ENCODE data around the gene PEAR1. TPM values are rescaled to one million over a fixed set of nuclear protein-coding genes. Genes with fewer than 3 reads are reported as not detected.

The PEAR1 gene
- total and polyA plus RNA-seq, 2 donors (not counting 1 experiment from before 2014, with no cell fraction given), result 0.03 TPM; not detected in 1

GRCh38 chr1:156904187-156904959 lies 10.9 kb downstream of the PEAR1 start:
- Histone ChIP-seq H3K4me3 (ENCODE audit: control extremely low read depth in 1 of 5, extremely low read depth in 1 of 5, insufficient read depth in 1 of 5, low read depth in 2 of 5, low read length in 4 of 5) (no peak overlapping the region), H2AFZ (ENCODE audit: insufficient read depth, low read depth, low read length, poor library complexity, severe bottlenecking) (no peak overlapping the region), H3K4me2 (replicated peaks; ENCODE audit: low read depth, low read length, poor library complexity, severe bottlenecking) (no peak overlapping the region), H3K27me3 (replicated peaks in 1 of 4; ENCODE audit: control extremely low read depth in 1 of 4, control insufficient read depth in 3 of 4, insufficient read depth in 4 of 4, low read length in 3 of 4) (peaks cover 0 to 21% (median 1%) of the 10 kb centered on the region in 4 experiments), H3K9ac (ENCODE audit: low read length) (no peak overlapping the region), H4K20me1 (ENCODE audit: control insufficient read depth, insufficient read depth, low read length, poor library complexity, severe bottlenecking) (no peaks in the 10 kb centered on the region), H3K27ac (ENCODE audit: low read length in 2 of 2) (no peak overlapping the region), H3K9me3 (ENCODE audit: control extremely low read depth in 1 of 3, control insufficient read depth in 2 of 3, insufficient read depth in 1 of 3, low read length in 2 of 3) (peaks cover 0 to 8% (median 0%) of the 10 kb centered on the region in 3 donors), H3K79me2 (ENCODE audit: control insufficient read depth, insufficient read depth, low read length) (no peaks in the 10 kb centered on the region), H3K4me1 (ENCODE audit: control insufficient read depth in 2 of 2, insufficient read depth in 2 of 2, low read length in 2 of 2) (no peaks in the 10 kb centered on the region), H3K36me3 (replicated peaks in 1 of 2; ENCODE audit: control extremely low read depth in 1 of 2, control insufficient read depth in 1 of 2, extremely low read depth in 1 of 2, insufficient read depth in 2 of 2, low read length in 1 of 2) (no peaks in the 10 kb centered on the region)
- peaks cover 27% of the 10 kb centered on the region for H3K27me3 Mint-ChIP-seq
- no peak overlapping the region for H3K27ac Mint-ChIP-seq
- TF ChIP-seq CTCF (IDR thresholded peaks at IDR 0.05) (no peak), EZH2 (IDR thresholded peaks at IDR 0.05; ENCODE audit: borderline replicate concordance, insufficient read depth, low read depth, low read length, poor library complexity, severe bottlenecking) (no peak)
- H3K4me1 Mint-ChIP-seq, result peaks cover 2% of the 10 kb centered on the region
- no peak for DNase-seq
- ATAC-seq (ENCODE audit: low read depth), result no peak
- no peaks in the 10 kb centered on the region for H3K9me3 Mint-ChIP-seq (ENCODE audit: insufficient read depth)
- no peak overlapping the region for H3K4me3 Mint-ChIP-seq
- CTCF ChIA-PET, result no interaction called here
- 85% methylated on average over 14 of the region's 19 CpGs for WGBS (ENCODE audit: insufficient coverage)
- POLR2A ChIA-PET, result interaction anchor here (0.5 kb wide), 1 partner anchor 1588 kb away, joined by 3 read pairs; no protein-coding TSS in a partner anchor
- intact Hi-C loops (cut with micrococcal nuclease), result no loop called here

GRCh38 chr1:156905176-156905575 lies 11.7 kb downstream of the PEAR1 start:
- Mint-ChIP-seq H3K27ac (no peak overlapping the region), H3K4me3 (no peak overlapping the region), H3K27me3 (peaks cover 26% of the 10 kb centered on the region), H3K9me3 (ENCODE audit: insufficient read depth) (no peaks in the 10 kb centered on the region), H3K4me1 (peaks cover 2% of the 10 kb centered on the region)
- TF ChIP-seq CTCF (IDR thresholded peaks at IDR 0.05) (no peak), EZH2 (IDR thresholded peaks at IDR 0.05; ENCODE audit: borderline replicate concordance, insufficient read depth, low read depth, low read length, poor library complexity, severe bottlenecking) (no peak)
- Histone ChIP-seq H4K20me1 (ENCODE audit: control insufficient read depth, insufficient read depth, low read length, poor library complexity, severe bottlenecking) (no peaks in the 10 kb centered on the region), H3K36me3 (replicated peaks in 1 of 2; ENCODE audit: control extremely low read depth in 1 of 2, control insufficient read depth in 1 of 2, extremely low read depth in 1 of 2, insufficient read depth in 2 of 2, low read length in 1 of 2) (no peaks in the 10 kb centered on the region), H3K9me3 (ENCODE audit: control extremely low read depth in 1 of 3, control insufficient read depth in 2 of 3, insufficient read depth in 1 of 3, low read length in 2 of 3) (peaks cover 0 to 11% (median 0%) of the 10 kb centered on the region in 3 donors), H3K4me2 (replicated peaks; ENCODE audit: low read depth, low read length, poor library complexity, severe bottlenecking) (no peak overlapping the region), H2AFZ (ENCODE audit: insufficient read depth, low read depth, low read length, poor library complexity, severe bottlenecking) (no peak overlapping the region), H3K9ac (ENCODE audit: low read length) (no peak overlapping the region), H3K4me1 (ENCODE audit: control insufficient read depth in 2 of 2, insufficient read depth in 2 of 2, low read length in 2 of 2) (no peaks in the 10 kb centered on the region), H3K79me2 (ENCODE audit: control insufficient read depth, insufficient read depth, low read length) (no peaks in the 10 kb centered on the region), H3K4me3 (ENCODE audit: control extremely low read depth in 1 of 5, extremely low read depth in 1 of 5, insufficient read depth in 1 of 5, low read depth in 2 of 5, low read length in 4 of 5) (no peak overlapping the region), H3K27me3 (replicated peaks in 1 of 4; ENCODE audit: control extremely low read depth in 1 of 4, control insufficient read depth in 3 of 4, insufficient read depth in 4 of 4, low read length in 3 of 4) (peaks cover 0 to 23% (median 1%) of the 10 kb centered on the region in 4 experiments), H3K27ac (ENCODE audit: low read length in 2 of 2) (no peak overlapping the region)
- WGBS (ENCODE audit: insufficient coverage), result 89% methylated on average over 13 of the region's 16 CpGs
- intact Hi-C loops (cut with micrococcal nuclease), result no loop called here
- ChIA-PET POLR2A (no interaction called here), CTCF (no interaction called here)
- ATAC-seq (ENCODE audit: low read depth), result no peak
- DNase-seq, result no peak

All from B cell (primary cell).